Islet precursor cell (in vitro differentiated cells): ENCODE data around the gene KRT83.
"Not testable (repeated sequence)": the region's sequence is repeated elsewhere in the genome, so short reads cannot be mapped to it uniquely, and the experiment has no call there.

ENCODE experiments used
- DNase-seq: peaks from one replicate; pipeline ENCODE4 v3.0.0-alpha.2; 2018

KRT83 gene

GRCh38 chr12:52352951-52353350, 31.8 kb upstream of the KRT83 start:
- peak; percentile 29 for DNase-seq

- DNase-seq = peak; percentile 39
These were observed 30.2 kb upstream of the KRT83 start for GRCh38 chr12:52351196-52352059.

GRCh38 chr12:52350786-52351185, 29.6 kb upstream of the KRT83 start:
- DNase-seq = peak; percentile 52

- peak; percentile 57 for DNase-seq
These were observed 28.9 kb upstream of the KRT83 start for GRCh38 chr12:52350021-52350620.

GRCh38 chr12:52349196-52349595, 28.0 kb upstream of the KRT83 start:
- peak; percentile 31 for DNase-seq

GRCh38 chr12:52347551-52348510, 26.6 kb upstream of the KRT83 start:
- no peak for DNase-seq

- no peak for DNase-seq
These were observed 25.8 kb upstream of the KRT83 start for GRCh38 chr12:52347016-52347415.

GRCh38 chr12:52346593-52346992, 25.4 kb upstream of the KRT83 start:
- no peak for DNase-seq

GRCh38 chr12:52345041-52345440, 23.8 kb upstream of the KRT83 start:
- DNase-seq = not testable (repeated sequence)

GRCh38 chr12:52344111-52344510, 22.9 kb upstream of the KRT83 start:
- no peak for DNase-seq

- no peak for DNase-seq
These were observed 22.4 kb upstream of the KRT83 start for GRCh38 chr12:52343550-52343949.

- DNase-seq = no peak
These were observed 21.7 kb upstream of the KRT83 start for GRCh38 chr12:52342781-52343490.

- DNase-seq = no peak
These were observed 19.9 kb upstream of the KRT83 start for GRCh38 chr12:52341066-52341580.

GRCh38 chr12:52338241-52338960, 17.2 kb upstream of the KRT83 start:
- no peak for DNase-seq

- DNase-seq = no peak
These were observed 15.9 kb upstream of the KRT83 start for GRCh38 chr12:52337054-52337453.

- no peak for DNase-seq
These were observed 15.4 kb upstream of the KRT83 start for GRCh38 chr12:52336641-52337040.

GRCh38 chr12:52335598-52336262, 14.5 kb upstream of the KRT83 start:
- DNase-seq = no peak

GRCh38 chr12:52334185-52334584, 13.0 kb upstream of the KRT83 start:
- no peak for DNase-seq

- no peak for DNase-seq
These were observed 12.1 kb upstream of the KRT83 start for GRCh38 chr12:52333321-52333720.

GRCh38 chr12:52332381-52332780, 11.2 kb upstream of the KRT83 start:
- DNase-seq = no peak

GRCh38 chr12:52331833-52332232, 10.6 kb upstream of the KRT83 start:
- DNase-seq = no peak
